Type B pancreatic cell (in vitro differentiated cells): ENCODE measurements around the gene NEDD4L. TPM values are rescaled to one million over a fixed set of nuclear protein-coding genes. Genes with fewer than 3 reads are reported as not detected.

Experiments used
- DNase-seq: peaks from one replicate; pipeline ENCODE4 v3.0.0; 2021; ENCODE audit warnings: mixed read lengths; ENCODE audit not compliant: unreplicated experiment; ENCODE audit errors: extremely low spot score
- H3K27ac Mint-ChIP-seq: 2 replicates; pipeline ENCODE4 v1.8.0; 2021; ENCODE audit warnings: mild to moderate bottlenecking, mixed read lengths
- H3K27me3 Mint-ChIP-seq: 2 replicates; pipeline ENCODE4 v1.8.0; 2021; ENCODE audit warnings: mixed read lengths
- H3K36me3 Mint-ChIP-seq: 2 replicates; pipeline ENCODE4 v1.8.0; 2021; ENCODE audit warnings: mixed read lengths
- H3K4me1 Mint-ChIP-seq: one replicate; pipeline ENCODE4 v1.8.0; 2021; ENCODE audit warnings: mixed read lengths; ENCODE audit not compliant: unreplicated experiment
- H3K4me3 Mint-ChIP-seq: 2 replicates; pipeline ENCODE4 v1.8.0; 2021; ENCODE audit warnings: mild to moderate bottlenecking, mixed read lengths
- H3K9me3 Mint-ChIP-seq: 2 replicates; pipeline ENCODE4 v1.8.0; 2021; ENCODE audit warnings: mixed read lengths
- CTCF ChIP-seq: fragments of 200-600 bp; sonication (generic); conservative IDR thresholded peaks from 2 replicates; pipeline ENCODE4 v1.5.0; 2021; ENCODE audit warnings: antibody characterized with exemption, mild to moderate bottlenecking
- total RNA-seq: library from RNA; stranded (reverse); gene quantifications from 2 replicates; pipeline ENCODE4 v1.2.1, GENCODE V29; 2021; ENCODE audit warnings: low replicate concordance

The NEDD4L gene
- total RNA-seq, 1 donor from 2014 or later: 84.7 TPM

GRCh38 chr18:58013241-58014211 is 30.5 kb upstream of the NEDD4L start:
- Mint-ChIP-seq H3K27me3 (no peaks in the 10 kb centered on the region), H3K4me3 (no peak overlapping the region), H3K9me3 (peaks cover 16% of the 10 kb centered on the region), H3K4me1 (peaks cover 8% of the 10 kb centered on the region), H3K27ac (peak overlapping the region; percentile 52), H3K36me3 (no peaks in the 10 kb centered on the region)
- DNase-seq: no peak
- TF ChIP-seq CTCF: no peak

GRCh38 chr18:58015065-58015780 is 28.8 kb upstream of the NEDD4L start:
- no peak overlapping the region for H3K4me3 Mint-ChIP-seq
- peaks cover 8% of the 10 kb centered on the region for H3K4me1 Mint-ChIP-seq
- no peak overlapping the region for H3K27ac Mint-ChIP-seq
- H3K27me3 Mint-ChIP-seq: no peaks in the 10 kb centered on the region
- TF ChIP-seq CTCF: no peak
- peaks cover 16% of the 10 kb centered on the region for H3K9me3 Mint-ChIP-seq
- H3K36me3 Mint-ChIP-seq: no peaks in the 10 kb centered on the region
- no peak for DNase-seq

GRCh38 chr18:58017267-58017666 is 26.8 kb upstream of the NEDD4L start:
- Mint-ChIP-seq H3K27ac (no peak overlapping the region), H3K36me3 (no peaks in the 10 kb centered on the region), H3K4me1 (peaks cover 8% of the 10 kb centered on the region), H3K9me3 (peaks cover 16% of the 10 kb centered on the region), H3K27me3 (no peaks in the 10 kb centered on the region), H3K4me3 (no peak overlapping the region)
- TF ChIP-seq CTCF: no peak
- no peak for DNase-seq

- Mint-ChIP-seq H3K27ac (no peak overlapping the region), H3K4me3 (no peak overlapping the region), H3K36me3 (no peaks in the 10 kb centered on the region), H3K27me3 (no peaks in the 10 kb centered on the region), H3K9me3 (peaks cover 11% of the 10 kb centered on the region), H3K4me1 (no peaks in the 10 kb centered on the region)
- no peak for DNase-seq
- TF ChIP-seq CTCF: no peak
These were observed 23.4 kb upstream of the NEDD4L start for GRCh38 chr18:58020567-58021107.

GRCh38 chr18:58021504-58021903 is 22.5 kb upstream of the NEDD4L start:
- H3K4me1 Mint-ChIP-seq: no peaks in the 10 kb centered on the region
- TF ChIP-seq CTCF: no peak
- no peaks in the 10 kb centered on the region for H3K36me3 Mint-ChIP-seq
- no peak overlapping the region for H3K27ac Mint-ChIP-seq
- H3K4me3 Mint-ChIP-seq: no peak overlapping the region
- H3K9me3 Mint-ChIP-seq: peaks cover 3% of the 10 kb centered on the region
- H3K27me3 Mint-ChIP-seq: no peaks in the 10 kb centered on the region
- DNase-seq: no peak
